HG03103 (cell line): Measurements from ENCODE around the gene TRIM7.
A peak's percentile ranks its signal among the peaks of the same experiment; 100 is the strongest.
"Not testable (repeated sequence)": the region's sequence is repeated elsewhere in the genome, so short reads cannot be mapped to it uniquely, and the experiment has no call there.

ENCODE experiments used
- ATAC-seq: cut with Tn5 transposase; IDR thresholded peaks from one replicate; pipeline ENCODE4 v1.9.1; 2021; ENCODE audit warnings: low read depth; ENCODE audit not compliant: unreplicated experiment

The TRIM7 gene

DNA sequence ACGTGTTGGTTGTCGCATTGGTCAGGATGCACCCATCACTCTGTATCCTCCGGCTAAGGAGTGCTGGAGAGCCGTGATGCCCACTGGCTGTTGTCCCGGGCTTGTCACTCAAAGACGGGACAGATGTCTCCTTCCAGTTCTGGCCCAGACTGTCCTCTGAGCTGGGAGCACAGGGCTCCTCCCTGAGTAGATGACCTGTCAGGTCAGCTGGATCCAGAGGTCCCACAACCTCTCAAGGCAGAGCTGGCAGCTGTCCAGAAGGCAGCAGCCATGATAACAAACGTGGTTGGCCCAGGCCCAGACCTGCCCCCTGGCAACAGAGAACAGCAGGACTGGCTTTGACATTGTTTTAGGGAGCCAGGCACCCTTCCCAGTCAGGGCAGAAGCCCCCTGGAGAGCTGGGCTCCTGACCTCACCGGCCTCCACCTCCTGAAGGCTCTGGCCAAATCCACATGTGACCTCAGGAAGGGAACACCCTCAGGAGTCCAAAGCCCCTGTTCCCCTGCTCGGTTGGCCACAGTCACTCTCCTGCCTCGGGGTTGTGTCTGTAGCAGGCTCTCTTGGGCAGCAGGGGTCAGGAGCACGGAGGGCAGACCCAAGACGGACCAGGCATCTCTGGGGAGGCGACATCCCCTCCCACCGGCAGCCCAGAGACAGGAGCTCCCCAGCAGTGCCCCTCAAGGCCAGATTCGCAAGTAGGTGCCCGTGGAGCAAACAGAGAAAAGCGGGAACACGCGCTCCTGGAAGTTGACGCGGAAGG lies 10.3 kb downstream of the TRIM7 start:
- no peak for ATAC-seq

DNA sequence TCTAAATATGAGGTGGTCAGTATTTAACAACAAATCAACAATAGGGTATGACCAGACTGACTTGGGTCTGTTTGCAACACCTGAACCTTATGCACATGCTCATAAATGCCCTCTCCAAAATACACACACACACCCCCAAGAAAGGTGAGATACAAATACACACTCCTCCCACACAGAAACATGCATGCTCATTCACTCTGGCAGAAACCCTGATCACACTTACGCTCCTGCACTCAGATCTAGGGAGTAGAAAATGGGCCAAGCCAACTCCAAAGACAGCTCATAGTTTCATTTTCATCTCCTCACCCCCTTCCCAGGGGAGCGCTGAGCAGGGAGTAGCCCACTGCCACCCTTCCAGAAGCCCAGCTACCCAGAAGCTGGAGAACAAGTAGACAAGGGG lies 11.3 kb downstream of the TRIM7 start:
- ATAC-seq: no peak

DNA sequence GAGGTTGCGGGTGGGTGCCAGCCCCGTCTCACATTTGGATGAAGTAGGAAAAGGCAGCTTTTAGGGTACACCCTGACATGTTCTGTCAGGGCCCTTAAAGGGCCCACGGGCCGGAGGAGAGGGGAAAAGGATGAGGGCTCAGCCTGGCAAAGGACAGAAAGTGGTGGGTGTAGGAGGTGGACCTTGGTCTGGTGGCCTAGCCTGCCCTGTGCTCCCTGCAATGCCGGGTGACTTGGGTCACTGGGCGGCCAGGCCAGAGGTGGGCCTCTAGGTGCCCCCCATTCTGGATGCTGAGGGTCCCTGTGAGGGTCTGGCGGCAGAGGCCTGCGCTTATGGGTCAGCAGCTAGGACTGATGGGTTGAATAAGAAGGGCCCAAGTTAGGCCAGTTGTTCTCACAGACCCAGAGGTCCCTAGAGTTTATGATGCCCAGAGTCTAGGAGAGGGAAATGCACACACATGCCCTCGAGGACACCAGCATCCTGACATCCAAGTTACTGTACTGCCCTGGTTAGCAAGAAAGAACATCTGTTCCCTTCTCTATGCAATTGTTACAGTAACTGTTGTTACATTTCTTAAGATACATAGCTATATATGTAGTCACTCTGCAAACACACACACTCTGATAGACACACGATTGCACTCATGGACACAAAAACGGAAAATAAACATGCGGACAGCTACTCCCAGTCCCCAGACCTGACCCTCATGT lies 12.5 kb downstream of the TRIM7 start:
- no peak for ATAC-seq

DNA sequence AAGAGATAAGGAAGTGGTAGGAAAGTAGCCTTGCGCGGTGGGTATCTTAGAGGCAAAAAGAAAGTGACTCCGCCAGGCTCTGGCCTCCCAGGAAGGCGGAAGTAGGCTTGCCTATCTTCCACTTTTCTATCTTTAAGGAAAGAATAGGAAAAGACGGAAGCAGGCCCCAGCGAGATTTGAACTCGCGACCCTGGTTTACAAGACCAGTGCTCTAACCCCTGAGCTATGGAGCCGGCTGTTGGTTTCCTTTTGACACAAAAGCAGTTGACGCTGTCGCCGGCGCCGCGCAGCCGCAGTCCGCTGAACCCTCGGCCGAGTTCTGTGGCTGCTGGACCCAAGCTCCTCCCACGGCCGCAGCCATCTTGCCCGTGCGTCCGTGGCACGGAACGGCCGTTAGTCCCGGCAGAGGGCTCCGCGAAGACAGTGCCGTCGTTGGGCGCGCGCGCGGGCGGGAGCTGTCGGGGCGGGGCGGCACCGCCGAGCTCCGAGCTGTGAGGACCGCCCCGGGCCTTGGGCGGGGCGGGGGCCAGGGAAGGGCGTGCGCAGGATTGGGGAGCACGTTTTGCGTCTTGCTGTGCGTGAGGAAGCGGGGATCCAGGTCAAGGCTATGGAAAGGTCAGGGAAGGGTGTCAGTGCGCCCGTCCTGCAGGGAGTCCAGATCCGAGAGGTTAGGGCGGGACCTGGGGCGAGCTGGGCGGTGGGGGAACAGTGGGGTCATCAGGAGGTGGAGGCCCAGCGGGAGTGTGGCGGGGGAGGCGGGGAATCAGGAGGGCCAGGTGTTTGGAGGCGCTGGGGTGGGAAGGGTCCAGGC lies 13.3 kb downstream of the TRIM7 start:
- peak; percentile 46 for ATAC-seq

DNA sequence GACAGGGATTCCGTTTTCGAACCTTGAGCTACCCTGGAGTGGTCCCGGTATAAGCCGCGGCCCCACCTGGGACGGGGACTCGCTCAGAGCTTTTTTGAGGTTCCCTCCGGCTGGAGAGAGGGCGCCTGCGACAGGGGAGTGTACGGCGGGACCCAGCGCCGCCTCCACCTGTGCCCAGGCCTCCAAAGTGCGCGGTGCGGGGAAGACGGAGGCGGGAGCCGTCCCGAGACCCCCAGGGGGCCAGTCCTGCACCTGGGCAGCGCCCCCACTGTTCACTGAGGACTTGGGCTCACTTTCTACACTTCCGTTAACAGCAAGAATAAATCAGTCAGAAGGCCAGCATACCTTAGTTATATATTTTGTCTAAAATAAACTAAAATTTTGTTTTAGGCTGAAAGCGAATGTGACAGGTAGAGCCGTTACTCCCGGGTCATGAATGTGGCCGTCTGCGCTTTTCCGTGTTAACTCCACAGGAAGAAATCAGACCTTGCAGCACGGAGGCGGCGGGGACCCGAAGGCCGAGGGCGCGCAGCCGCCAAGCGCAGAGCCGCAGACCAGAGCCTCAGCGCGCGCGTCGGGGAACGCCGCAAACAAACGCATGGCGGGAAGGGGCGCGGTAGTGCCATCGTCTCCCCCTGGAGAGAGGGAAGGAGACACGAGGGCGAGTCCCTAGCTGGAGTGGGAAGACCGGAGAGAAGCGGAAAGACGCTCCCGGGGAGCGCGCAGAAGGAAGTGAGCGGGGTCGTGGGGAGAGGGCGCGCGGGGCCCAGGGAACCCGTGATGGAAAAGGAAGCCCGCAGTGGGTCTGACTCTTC lies 14.1 kb downstream of the TRIM7 start:
- peak; percentile 2 for ATAC-seq

DNA sequence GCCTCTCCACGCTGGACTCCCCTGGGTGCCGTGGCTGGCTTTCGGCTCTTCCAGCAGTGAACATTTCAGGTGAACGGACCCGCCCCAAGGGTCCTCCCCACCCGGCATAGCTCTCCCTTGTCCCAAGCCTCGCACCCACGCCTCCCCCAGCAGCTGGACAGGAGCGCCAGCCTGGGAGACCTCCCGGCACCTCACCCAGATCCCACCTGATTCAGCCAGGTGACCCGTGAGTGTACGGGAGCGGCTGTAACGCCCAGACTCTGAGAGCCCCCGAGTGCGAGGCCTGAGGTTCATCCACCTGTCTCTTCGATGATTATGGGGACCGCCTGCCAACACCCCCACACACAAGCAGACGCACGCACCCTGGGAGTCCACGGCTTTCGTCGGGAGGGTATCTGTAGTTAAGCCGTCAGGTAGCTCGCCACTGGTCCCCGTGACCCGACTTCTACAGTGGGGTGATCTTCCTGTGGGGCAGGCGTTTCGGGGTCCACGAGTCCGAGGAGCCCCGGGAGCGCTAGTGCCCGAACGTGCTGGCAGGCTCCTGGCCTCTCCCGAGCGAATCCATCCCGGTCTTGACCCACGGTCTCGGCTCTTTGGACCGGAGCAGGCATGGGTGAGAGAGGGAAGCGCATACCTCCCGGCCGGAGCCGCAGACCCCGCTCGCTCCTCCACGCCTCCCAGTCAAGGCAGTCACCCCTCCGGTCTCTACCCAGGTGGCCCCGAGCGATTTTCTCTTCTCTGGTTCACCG lies 14.9 kb downstream of the TRIM7 start:
- ATAC-seq: no peak

DNA sequence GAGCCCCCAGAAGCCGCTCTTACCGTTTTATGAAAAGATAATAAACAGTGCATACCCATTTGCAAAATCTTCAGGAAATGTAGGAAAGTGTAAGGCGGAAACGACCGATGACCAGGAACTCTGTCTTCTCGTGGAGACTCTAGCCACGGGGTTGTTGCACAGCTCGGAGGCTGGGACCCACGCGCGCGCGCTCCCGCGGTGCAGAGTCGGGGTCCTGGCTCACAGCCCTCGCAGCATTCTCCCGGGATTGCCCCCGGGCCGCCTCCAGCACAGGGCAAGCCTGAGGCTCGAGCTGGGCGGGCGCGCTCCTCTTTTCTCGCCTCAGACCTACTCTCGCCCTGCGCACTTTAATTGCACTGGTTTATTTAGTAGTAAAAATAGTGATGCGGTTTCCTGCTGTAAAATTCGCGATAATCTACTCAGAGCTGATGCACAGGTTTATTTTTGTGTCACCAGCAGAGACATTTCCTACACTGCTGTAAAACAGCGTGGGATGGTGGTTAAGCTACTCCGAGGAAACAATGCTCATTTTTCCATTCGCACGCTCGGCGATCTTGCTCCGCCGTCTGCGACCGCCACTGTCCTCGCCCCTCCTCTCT lies 15.5 kb downstream of the TRIM7 start:
- ATAC-seq: no peak

DNA sequence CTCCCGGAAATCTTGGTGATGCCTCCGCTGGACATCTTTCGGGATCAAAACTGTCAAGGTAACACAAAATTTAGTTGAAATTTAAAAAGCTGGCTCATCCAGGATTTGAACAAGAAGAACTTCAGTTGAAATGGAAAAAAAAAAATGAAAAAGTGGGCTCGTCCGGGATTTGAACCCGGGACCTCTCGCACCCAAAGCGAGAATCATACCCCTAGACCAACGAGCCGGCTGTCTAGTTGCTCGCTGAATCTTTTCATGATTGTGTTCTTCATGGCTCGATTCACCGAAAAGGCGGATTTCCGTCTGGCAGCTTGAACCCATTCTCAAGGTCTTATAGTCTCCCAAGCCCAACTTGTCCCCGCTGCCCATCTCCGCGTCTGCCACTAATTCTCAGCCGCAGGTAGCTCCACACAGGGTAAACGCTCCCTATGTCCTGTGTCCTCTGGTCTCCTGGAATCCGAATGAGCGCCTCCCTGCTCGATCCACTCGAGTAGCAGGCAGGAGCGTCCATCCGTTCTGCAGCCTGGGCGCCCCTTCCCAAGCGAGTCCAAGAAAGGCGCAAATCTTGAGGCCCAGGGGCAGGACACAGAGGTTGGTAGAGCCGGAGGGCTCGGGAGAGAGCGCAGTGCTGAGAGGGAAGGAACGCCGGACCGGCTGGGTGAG lies 16.2 kb downstream of the TRIM7 start:
- no peak for ATAC-seq

DNA sequence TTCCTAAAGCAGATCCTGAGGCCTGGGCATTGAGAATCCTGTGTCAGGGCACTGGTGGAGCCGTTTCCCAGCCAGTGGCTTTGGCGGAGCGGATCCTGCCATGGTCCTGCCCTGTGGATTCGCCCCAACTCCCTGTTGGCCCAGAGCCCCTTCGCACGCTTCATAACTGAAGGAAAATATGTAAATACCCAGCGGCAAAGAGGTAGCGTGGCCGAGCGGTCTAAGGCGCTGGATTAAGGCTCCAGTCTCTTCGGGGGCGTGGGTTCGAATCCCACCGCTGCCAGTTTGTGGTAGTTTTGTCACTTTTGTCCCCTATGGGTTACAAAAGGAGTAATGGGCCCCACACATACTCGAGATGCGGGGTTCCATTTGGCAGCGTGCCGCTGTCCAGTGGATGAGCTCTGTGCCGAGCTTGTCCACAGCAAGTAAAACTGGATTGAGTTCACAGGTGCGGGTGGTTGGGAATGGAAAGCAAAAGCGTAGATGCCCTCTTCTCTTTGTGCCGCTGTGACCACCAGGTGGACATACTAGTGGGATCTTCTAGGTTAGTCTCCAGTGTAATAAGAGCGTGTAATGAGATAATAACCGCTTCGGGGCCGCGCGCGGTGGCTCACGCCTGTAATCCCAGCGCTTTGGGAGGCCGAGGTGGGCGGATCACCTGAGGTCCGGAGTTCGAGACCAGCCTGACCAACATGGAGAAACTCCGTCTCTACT lies 17.3 kb downstream of the TRIM7 start:
- ATAC-seq: no peak

DNA sequence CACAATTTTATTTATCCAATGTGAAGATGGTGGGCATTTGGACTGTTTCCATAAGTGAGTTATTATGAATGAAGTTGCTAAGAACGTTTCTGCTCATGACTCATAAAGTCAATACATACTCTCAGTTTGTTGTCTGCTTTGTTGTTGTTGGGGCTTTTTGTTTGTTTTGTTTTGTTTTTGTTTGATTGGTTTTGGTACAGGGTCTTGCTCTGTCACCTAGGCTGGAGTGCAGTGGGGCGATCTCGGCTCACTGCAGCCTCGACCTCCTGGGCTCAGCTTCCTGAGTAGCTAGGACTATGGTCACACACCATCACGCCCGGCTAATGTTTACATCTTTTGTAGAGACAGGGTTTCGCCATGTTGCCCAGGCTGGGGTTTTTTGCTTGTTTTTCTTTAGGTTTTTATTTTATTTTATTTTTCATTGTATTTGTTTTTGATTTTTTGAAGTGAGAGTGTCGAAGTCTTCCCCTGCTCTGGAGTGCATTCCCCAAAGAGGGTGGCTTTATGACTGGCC lies 18.0 kb downstream of the TRIM7 start:
- no peak for ATAC-seq

DNA sequence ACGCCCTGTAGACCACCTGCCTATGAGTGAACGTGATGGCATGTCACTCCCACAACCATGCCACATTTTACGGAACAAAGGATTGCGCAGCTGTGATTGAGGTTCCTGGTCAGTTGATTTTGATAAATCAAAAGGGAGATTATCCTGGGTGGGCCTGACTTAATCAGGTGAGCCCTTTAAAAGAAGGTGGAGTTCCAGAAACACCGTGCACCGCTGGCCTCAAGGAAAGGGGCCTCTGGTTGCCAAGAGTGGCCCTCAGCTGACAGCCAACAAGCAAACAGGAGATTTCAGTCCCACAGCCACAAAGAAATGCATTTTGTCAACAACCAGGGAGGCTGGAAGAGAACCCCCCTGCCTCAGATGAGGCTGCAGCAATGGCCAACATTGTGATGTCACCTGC lies 19.0 kb downstream of the TRIM7 start:
- ATAC-seq: no peak

DNA sequence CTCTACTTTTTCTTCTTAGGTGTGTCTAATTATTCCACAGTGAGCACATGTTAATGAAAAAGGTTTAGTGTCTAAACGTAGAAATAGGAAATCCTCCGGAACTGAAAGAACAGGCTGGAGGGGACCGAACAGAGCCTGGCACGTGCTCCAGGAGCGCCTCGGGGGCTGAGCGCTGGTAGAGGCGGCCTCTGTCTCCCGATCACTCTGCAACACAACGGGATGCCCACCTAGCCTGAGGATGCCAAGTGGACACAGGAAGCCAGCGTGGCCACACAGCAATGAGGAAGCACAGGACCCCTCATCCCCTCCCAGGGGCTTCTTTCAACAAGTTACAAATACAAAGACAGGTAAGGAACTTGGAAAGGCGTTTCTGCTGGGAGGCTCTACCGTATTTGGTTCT lies 19.4 kb downstream of the TRIM7 start:
- ATAC-seq: no peak

DNA sequence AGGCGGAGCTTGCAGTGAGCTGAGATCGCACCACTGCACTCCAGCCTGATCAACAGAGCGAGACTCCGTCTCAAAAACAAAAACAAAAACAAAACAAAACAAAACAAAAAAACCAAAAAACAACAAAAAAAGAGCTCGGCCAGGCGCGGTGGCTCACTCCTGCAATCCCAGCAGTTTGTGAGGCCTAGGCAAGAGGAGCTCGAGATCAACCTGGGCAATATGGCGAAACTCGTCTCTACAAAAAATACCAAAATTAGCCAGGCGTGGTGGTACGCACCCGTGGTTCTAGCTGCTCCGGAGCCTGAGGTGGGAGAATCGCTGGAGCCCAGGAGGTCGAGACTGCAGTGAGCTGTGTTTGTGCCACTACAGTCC lies 20.2 kb downstream of the TRIM7 start:
- no peak for ATAC-seq

DNA sequence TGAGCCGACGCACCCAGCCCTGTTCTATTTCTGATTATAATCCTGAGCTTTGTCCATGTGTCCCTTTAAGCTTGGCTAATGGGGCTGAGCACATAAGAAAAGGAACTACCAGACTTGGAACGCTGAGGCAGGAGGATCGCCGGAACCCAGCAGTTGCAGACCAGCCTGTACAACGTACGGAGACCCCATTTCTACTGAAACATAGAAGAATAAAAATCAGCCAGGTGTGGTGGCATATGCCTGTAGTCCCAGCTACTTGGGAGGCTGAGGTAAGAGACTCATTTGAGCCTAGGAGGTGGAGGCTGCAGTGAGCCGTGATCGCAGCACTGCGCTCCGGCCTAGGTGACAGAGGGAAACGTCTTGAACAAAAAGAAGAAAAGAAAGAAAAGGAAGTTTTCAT lies 22.3 kb downstream of the TRIM7 start:
- no peak for ATAC-seq

DNA sequence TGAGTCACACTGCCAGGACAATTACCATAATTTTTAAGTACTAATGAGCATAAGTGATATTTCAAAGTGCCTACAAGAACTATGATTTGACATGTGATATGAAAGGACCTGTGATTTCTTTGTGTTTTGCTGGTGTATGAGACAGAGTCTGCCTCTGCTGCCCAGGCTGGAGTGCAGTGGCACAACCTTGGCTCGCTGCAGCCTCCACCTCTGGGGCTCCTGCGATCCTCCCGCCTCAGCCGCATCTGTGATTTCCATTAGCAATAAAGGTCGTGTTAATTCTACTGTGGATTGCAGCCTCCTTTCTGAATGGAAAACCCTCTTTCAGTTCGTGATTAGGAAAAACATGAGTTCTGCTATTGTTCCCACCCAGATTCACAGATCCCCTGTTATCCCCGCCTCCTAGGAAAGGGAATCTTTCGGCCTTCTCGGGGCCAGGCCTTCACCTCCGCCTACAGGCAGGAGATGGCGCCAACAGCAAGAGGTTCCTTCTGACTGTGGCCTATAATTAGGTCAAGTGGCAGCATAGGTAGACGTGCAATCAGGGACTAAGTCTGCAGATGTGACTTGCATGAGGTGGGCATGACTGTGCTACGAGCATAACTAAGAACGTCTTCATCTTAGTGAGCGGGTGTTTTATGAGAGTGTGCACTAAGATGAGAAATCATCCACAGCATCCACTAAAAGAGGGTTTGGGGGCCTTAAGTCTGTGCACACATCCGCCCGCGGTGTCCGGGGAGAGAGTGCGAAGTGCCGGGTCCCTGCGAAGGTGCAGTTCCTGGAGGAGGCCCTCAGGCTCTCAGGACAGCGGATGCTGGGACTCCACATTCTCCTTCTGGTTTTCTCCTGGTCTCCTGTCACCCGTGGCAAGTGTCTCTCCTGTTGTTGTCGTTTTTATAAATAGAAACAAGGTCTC lies 23.1 kb downstream of the TRIM7 start:
- ATAC-seq: no peak

DNA sequence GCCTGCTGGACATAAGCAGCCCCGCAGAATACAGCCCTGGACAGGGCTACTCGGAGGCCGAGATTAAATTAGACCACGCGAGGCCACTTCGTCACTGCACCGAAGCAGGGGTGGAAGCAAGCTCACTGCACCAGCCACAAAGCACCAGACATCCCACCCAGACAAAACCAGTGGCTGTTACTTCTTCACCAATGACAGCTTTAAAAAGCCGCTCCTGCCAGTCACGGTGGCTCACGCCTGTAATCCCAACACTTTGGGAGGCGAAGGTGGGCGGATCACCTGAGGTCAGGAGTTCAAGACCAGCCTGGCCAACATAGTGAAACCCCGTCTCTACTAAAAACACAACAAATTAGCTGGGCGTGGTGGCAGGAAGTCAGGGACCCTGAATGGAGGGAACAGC lies 27.4 kb downstream of the TRIM7 start:
- not testable (repeated sequence) for ATAC-seq

DNA sequence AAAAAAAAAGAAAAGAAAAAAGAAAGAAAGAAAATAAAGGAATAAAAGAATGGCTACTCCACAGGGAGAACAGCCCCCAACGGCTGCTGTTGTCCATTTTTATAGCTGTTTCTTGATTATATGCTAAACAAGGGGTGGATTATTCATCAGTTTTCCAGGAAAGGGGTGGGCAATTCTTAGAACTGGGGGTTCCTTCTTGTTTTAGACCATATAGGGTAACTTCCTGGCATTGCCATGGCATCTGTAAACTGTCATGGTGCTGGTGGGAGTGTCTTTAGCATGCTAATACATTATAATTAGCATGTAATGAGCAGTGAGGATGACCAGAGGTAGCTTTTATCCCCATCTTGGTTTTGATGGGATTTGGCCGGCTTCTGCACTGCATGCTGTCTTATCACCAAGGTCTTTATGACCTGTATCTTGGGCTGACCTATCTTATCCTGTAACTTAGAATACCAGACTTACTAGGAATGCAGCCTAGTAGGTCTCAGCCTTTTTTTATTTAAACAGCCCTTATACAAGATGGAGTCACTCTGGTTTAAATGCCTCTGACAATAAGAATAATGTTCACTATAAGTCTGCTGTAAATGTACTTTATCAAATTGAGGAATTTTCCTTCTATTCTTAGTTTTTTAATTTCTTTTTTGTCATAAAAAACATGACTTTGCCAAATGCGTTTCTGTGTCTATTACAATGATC lies 28.6 kb downstream of the TRIM7 start:
- ATAC-seq: no peak
